Gastrocnemius medialis (tissue), 4 donors: ENCODE measurements around the gene NSD2. TPM values are rescaled to one million over a fixed set of nuclear protein-coding genes. Genes with fewer than 3 reads are reported as not detected.

Source experiments
- ATAC-seq, 2 donors: fragments of 150-250 bp; one replicate each; pipeline ENCODE4 v1.9.1; 2016
- DNase-seq, 2 donors: peaks; one replicate each; pipeline ENCODE4 v3.0.0-alpha.2; 2019
- H3K27ac ChIP-seq, 4 donors: fragments of 200-600 bp; sonication (generic); 1 replicate in 1 of 4; 2 replicates in 3 of 4; pipeline ENCODE4 v1.5.1; 2016 to 2018; ENCODE audit warnings: mild to moderate bottlenecking in 2 of 4, moderate library complexity in 1 of 4
- H3K27me3 ChIP-seq, 3 donors: fragments of 200-600 bp; sonication (generic) in 2 of 3; 1 replicate in 1 of 3; 2 replicates in 2 of 3; pipeline versions ENCODE4 v1.5.1 to v1.6.0; 2016 to 2019; ENCODE audit warnings: mild to moderate bottlenecking in 1 of 3, moderate library complexity in 1 of 3
- H3K36me3 ChIP-seq, 2 donors: fragments of 200-600 bp; sonication (generic) in 1 of 2; one replicate each; pipeline ENCODE4 v1.5.1; 2017 to 2018
- H3K4me1 ChIP-seq, 2 donors: fragments of 200-600 bp; sonication (generic) in 1 of 2; one replicate each; pipeline ENCODE4 v1.5.1; 2016 to 2017; ENCODE audit warnings: mild to moderate bottlenecking in 2 of 2
- H3K4me3 ChIP-seq, 4 donors: fragments of 200-600 bp; sonication (generic) in 3 of 4; 1 replicate in 1 of 4; 2 replicates in 3 of 4; pipeline ENCODE4 v1.5.1; 2016 to 2019; ENCODE audit warnings: mild to moderate bottlenecking in 2 of 4
- H3K9me3 ChIP-seq, 3 donors: fragments of 200-600 bp; sonication (generic) in 2 of 3; 1 replicate in 1 of 3; 2 replicates in 2 of 3; pipeline ENCODE4 v1.5.1; 2016 to 2019
- CTCF ChIP-seq, 5 experiments: fragments of 450-650 bp in 3 of 5; fragments of 200-600 bp in 2 of 5; sonication (generic) in 2 of 5; IDR thresholded peaks in 4 of 5; conservative IDR thresholded peaks in 1 of 5; 1 replicate in 4 of 5; 2 replicates in 1 of 5; pipeline ENCODE4 v1.5.1; 2016 to 2019; ENCODE audit warnings: antibody characterized with exemption in 5 of 5, mild to moderate bottlenecking in 3 of 5, moderate library complexity in 3 of 5
- POLR2A ChIP-seq, 2 donors: fragments of 450-650 bp; IDR thresholded peaks; one replicate each; pipeline ENCODE4 v1.6.1; 2017; ENCODE audit warnings: antibody characterized with exemption in 2 of 2, mild to moderate bottlenecking in 2 of 2, moderate library complexity in 2 of 2
- in situ Hi-C, 4 donors: fragments of 200-750 bp; cut with MboI; loops; one replicate each; pipeline versions ENCODE4 v1.15.0 to v1.8.0; 2017; ENCODE audit warnings: low sequenced_read_pairs in 4 of 4
- intact Hi-C: fragments of 100-400 bp; cut with DNase I; formaldehyde crosslinking; loops from one replicate; pipeline ENCODE4 v1.15.1; 2023; ENCODE audit warnings: low total_unique reads
- total RNA-seq, 4 donors: library from RNA; depleted of rRNA; stranded (reverse); fragments of >200 nt; gene quantifications; one replicate each; pipeline versions ENCODE4 v1.1.0 to v1.2.3, GENCODE V29; 2016

NSD2 gene
- total RNA-seq, 4 donors from 2014 or later, result 14.8 to 21.3 (median 16.8) TPM

GRCh38 chr4:1948232-1948631 is 77.0 kb downstream of the NSD2 start:
- in situ Hi-C loops, result no loop called here
- no peak for TF ChIP-seq POLR2A (IDR thresholded peaks at IDR 0.05)
- TF ChIP-seq CTCF (IDR thresholded peaks at IDR 0.05 in 4 of 5, conservative IDR thresholded peaks at IDR 0.05 in 1 of 5), result no peak
- Histone ChIP-seq H3K36me3 (no peaks in the 10 kb centered on the region), H3K27ac (no peak overlapping the region), H3K27me3 (no peaks in the 10 kb centered on the region), H3K4me1 (no peaks in the 10 kb centered on the region), H3K9me3 (no peaks in the 10 kb centered on the region), H3K4me3 (no peak overlapping the region)
- no peak for DNase-seq
- intact Hi-C loops, result no loop called here
- no peak for ATAC-seq

GRCh38 chr4:1948892-1949436 is 77.8 kb downstream of the NSD2 start:
- Histone ChIP-seq H3K9me3 (no peaks in the 10 kb centered on the region), H3K4me3 (no peak overlapping the region), H3K27me3 (no peaks in the 10 kb centered on the region), H3K36me3 (no peaks in the 10 kb centered on the region), H3K4me1 (no peaks in the 10 kb centered on the region), H3K27ac (no peak overlapping the region)
- DNase-seq (no peak), ATAC-seq (no peak)
- in situ Hi-C loops (no loop called here), intact Hi-C loops (no loop called here)
- TF ChIP-seq POLR2A (IDR thresholded peaks at IDR 0.05), result no peak
- no peak for TF ChIP-seq CTCF (IDR thresholded peaks at IDR 0.05 in 4 of 5, conservative IDR thresholded peaks at IDR 0.05 in 1 of 5)

- intact Hi-C loops, result no loop called here
- in situ Hi-C loops, result no loop called here
- H3K27ac ChIP-seq, result no peak overlapping the region
Observed at GRCh38 chr4:1950369-1950768, 79.2 kb downstream of the NSD2 start.

GRCh38 chr4:1952058-1952700 is 81.0 kb downstream of the NSD2 start:
- Histone ChIP-seq H3K9me3 (no peaks in the 10 kb centered on the region), H3K4me3 (no peak overlapping the region), H3K27me3 (no peaks in the 10 kb centered on the region), H3K27ac (no peak overlapping the region), H3K36me3 (peaks cover 0 to 19% of the 10 kb centered on the region in 2 donors), H3K4me1 (no peaks in the 10 kb centered on the region)
- no peak for TF ChIP-seq POLR2A (IDR thresholded peaks at IDR 0.05)
- no peak for TF ChIP-seq CTCF (IDR thresholded peaks at IDR 0.05 in 4 of 5, conservative IDR thresholded peaks at IDR 0.05 in 1 of 5)
- DNase-seq (no peak), ATAC-seq (no peak)
- in situ Hi-C loops (no loop called here), intact Hi-C loops (no loop called here)

More at GRCh38 chr4:1950369-1950768, 79.2 kb downstream of the NSD2 start:
- Histone ChIP-seq H3K9me3 (no peaks in the 10 kb centered on the region), H3K36me3 (peaks cover 0 to 7% of the 10 kb centered on the region in 2 donors), H3K4me1 (no peaks in the 10 kb centered on the region), H3K4me3 (no peak overlapping the region), H3K27me3 (no peaks in the 10 kb centered on the region)
- DNase-seq (no peak), ATAC-seq (no peak)
- no peak for TF ChIP-seq CTCF (IDR thresholded peaks at IDR 0.05 in 4 of 5, conservative IDR thresholded peaks at IDR 0.05 in 1 of 5)
- no peak for TF ChIP-seq POLR2A (IDR thresholded peaks at IDR 0.05)
